ENCODE results near the gene IL17C. TPM values are rescaled to one million over a fixed set of nuclear protein-coding genes. Genes with fewer than 3 reads are reported as not detected.

The IL17C gene
- total and polyA plus RNA-seq, 2 donors (not counting 3 experiments of a cell fraction or from before 2014, with no cell fraction given): 0.17 TPM; not detected in 1

- TF ChIP-seq FOS (IDR thresholded peaks at IDR 0.05; ENCODE audit: borderline replicate concordance, insufficient read depth, low read length) (no peak), EZH2 (IDR thresholded peaks at IDR 0.05; ENCODE audit: borderline replicate concordance, low read depth, low read length, severe bottlenecking) (no peak), GATA2 (IDR thresholded peaks at IDR 0.05; ENCODE audit: insufficient read depth, insufficient read length, low read depth, low read length) (no peak), POLR2AphosphoS5 (IDR thresholded peaks at IDR 0.05; ENCODE audit: insufficient read depth, low read depth, low read length) (no peak), MAX (IDR thresholded peaks at IDR 0.05; ENCODE audit: insufficient read depth, insufficient read length) (no peak), CTCF (IDR thresholded peaks at IDR 0.05; ENCODE audit: extremely low read depth in 1 of 2, insufficient read depth in 1 of 2, low read depth in 1 of 2, low read length in 2 of 2) (no peak), MYC (IDR thresholded peaks at IDR 0.05; ENCODE audit: low read depth, low read length) (no peak), JUN (IDR thresholded peaks at IDR 0.05; ENCODE audit: borderline replicate concordance, insufficient read depth, insufficient read length, low read depth) (no peak), POLR2A (IDR thresholded peaks at IDR 0.05; ENCODE audit: low read depth, low read length) (no peak)
- no peak overlapping the region for H3K4me2 ChIP-seq (ENCODE audit: insufficient read depth, low read length)
- H3K9me3 ChIP-seq (replicated peaks; ENCODE audit: control insufficient read depth, insufficient read depth, low read length): no peaks in the 10 kb centered on the region
- no peak overlapping the region for H2AFZ ChIP-seq (ENCODE audit: low read depth, low read length)
- H3K4me1 ChIP-seq (ENCODE audit: control insufficient read depth, extremely low read depth, insufficient read depth, low read length): no peaks in the 10 kb centered on the region
- H3K27me3 ChIP-seq (ENCODE audit: control insufficient read depth in 2 of 2, insufficient read depth in 2 of 2, low read length in 2 of 2): no peaks in the 10 kb centered on the region
- intact Hi-C loops (cut with micrococcal nuclease): no loop called here
- ChIA-PET POLR2A (no interaction called here), CTCF (interaction anchor here (1.1 kb wide), 1 partner anchor 9 kb away, joined by 3 read pairs; no protein-coding TSS in a partner anchor)
- no peaks in the 10 kb centered on the region for H4K20me1 ChIP-seq (replicated peaks; ENCODE audit: control insufficient read depth, extremely low read depth, insufficient read depth, low read length)
- H3K79me2 ChIP-seq (ENCODE audit: control insufficient read depth, insufficient read depth, low read length): peaks cover 4% of the 10 kb centered on the region
- H3K9me1 ChIP-seq (replicated peaks; ENCODE audit: control insufficient read depth, extremely low read depth, insufficient read depth, low read length): no peaks in the 10 kb centered on the region
- no peak for DNase-seq (ENCODE audit: low read depth, low spot score)
- H3K9ac ChIP-seq (replicated peaks; ENCODE audit: extremely low read depth, insufficient read depth, low read length): no peak overlapping the region
- peaks cover 0 to 21% of the 10 kb centered on the region in 2 experiments for H3K36me3 ChIP-seq (ENCODE audit: control insufficient read depth in 2 of 2, extremely low read depth in 1 of 2, insufficient read depth in 2 of 2, low read length in 2 of 2)
- H3K4me3 ChIP-seq (replicated peaks in 1 of 3; ENCODE audit: insufficient read depth in 1 of 3, low read depth in 1 of 3, low read length in 3 of 3): no peak overlapping the region
- FAIRE-seq: no peak
- dilution Hi-C loops (cut with MboI; ENCODE audit: extremely low pct_ligation_motif_present, low sequenced_read_pairs): no loop called here
- no TSS peak for BruUV-seq (replicated peaks)
- H3K27ac ChIP-seq (ENCODE audit: insufficient read depth, low read depth, low read length): no peak overlapping the region
These were observed 22.1 kb upstream of the IL17C start for GRCh38 chr16:88616320-88616719.

Measured in endothelial cell of umbilical vein (primary cell).